Retinal pigment epithelial cell (primary cell): ENCODE results near the gene FBXO42.

Experiments
- DNase-seq: peaks from one replicate; pipeline ENCODE4 v3.0.0-alpha.2; 2010; ENCODE audit warnings: low read depth
- H3K4me3 ChIP-seq: 2 replicates; pipeline ENCODE4 v1.5.1; 2011; ENCODE audit warnings: mild to moderate bottlenecking, low read length, control low read depth, moderate library complexity
- TF ChIP-seq, protein P1 (sequence below): conservative IDR thresholded peaks from 2 replicates; pipeline ENCODE4 v1.5.1; 2011; ENCODE audit warnings: low read depth, low read length, control low read depth, inconsistent platforms

FBXO42 gene

DNA sequence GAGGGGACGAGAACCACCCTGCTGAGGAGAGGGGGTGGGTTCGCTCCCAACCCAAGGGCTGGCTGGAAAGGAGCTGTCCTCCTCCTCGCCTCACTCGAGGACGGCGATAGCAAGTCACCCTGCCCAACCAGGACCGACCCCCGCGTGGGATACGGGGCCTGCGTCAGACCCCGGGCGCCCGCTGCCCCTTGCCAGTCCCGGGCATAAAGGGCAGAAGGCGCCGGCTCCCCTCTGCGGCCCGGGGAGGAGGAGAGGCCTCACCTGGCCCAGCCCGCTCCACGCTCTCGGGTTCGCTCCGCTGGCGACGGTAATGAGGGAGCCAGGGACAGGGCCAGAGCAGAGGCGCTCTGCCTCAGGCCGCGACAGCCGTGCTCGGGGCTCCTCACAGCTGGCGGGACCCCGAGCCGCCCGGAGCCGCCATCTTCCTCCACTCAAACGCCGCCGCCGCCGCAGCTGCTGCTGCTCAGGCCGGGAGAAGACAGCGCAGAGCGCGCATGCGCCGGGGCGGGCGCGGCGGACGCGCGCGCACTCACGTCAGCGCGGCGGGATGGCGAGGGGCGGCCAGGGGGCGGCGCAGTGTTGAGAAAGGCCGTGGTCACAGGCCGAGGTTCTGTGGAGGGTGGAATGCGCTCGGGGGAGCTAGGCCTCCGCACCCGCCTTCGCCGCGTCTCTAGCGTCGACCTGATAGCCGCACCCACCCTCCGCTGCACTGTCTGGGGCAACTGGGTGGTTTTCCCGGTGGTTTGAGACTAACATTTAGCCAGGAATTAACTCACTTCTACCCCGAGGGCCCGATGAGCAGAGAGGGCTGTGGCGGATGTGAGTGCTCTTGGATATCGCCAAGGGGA, at the start of gene FBXO42:
Gene FBXO42, minus strand, starts transcription at position 487 of the 848 bp plus-strand sequence. CDS start 37,062 bp downstream, outside the sequence.
- TF ChIP-seq, protein P1, sequence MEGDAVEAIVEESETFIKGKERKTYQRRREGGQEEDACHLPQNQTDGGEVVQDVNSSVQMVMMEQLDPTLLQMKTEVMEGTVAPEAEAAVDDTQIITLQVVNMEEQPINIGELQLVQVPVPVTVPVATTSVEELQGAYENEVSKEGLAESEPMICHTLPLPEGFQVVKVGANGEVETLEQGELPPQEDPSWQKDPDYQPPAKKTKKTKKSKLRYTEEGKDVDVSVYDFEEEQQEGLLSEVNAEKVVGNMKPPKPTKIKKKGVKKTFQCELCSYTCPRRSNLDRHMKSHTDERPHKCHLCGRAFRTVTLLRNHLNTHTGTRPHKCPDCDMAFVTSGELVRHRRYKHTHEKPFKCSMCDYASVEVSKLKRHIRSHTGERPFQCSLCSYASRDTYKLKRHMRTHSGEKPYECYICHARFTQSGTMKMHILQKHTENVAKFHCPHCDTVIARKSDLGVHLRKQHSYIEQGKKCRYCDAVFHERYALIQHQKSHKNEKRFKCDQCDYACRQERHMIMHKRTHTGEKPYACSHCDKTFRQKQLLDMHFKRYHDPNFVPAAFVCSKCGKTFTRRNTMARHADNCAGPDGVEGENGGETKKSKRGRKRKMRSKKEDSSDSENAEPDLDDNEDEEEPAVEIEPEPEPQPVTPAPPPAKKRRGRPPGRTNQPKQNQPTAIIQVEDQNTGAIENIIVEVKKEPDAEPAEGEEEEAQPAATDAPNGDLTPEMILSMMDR, result peak; percentile 39
- no peak for DNase-seq
- peak within 1 kb of the TSS; percentile 92 for H3K4me3 ChIP-seq

DNA sequence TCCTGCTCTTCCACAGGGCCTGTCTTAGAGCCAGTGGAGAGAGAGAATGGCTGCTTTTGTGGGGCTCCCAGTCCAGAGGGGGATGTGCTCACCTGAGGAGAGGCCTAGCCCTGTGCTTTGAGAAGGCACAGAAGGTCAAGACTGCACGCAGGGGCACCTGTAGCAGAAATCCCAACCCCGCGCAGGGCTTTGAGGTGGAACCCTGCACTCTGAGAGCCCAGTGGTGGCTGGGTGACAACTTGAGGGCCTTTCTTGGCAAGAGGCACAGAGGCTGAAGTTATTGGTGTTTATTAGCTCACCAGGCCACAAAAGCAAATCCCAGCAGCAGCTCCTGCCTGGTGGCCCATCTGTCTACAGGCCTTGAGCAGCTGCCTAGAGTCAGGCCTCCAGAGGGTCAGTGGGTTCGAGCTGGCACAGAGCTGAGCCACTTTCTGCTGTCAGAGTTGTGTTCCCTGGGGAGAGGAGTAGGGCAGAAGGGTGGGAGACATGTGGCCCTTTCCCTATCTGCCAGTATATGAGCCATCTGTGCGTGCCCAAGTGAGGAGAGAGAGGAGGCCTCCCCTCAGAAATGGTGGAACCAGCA, 46.2 kb upstream of the FBXO42 start:
- DNase-seq, result no peak
- H3K4me3 ChIP-seq, result no peak overlapping the region
- TF ChIP-seq, protein P1, result no peak

DNA sequence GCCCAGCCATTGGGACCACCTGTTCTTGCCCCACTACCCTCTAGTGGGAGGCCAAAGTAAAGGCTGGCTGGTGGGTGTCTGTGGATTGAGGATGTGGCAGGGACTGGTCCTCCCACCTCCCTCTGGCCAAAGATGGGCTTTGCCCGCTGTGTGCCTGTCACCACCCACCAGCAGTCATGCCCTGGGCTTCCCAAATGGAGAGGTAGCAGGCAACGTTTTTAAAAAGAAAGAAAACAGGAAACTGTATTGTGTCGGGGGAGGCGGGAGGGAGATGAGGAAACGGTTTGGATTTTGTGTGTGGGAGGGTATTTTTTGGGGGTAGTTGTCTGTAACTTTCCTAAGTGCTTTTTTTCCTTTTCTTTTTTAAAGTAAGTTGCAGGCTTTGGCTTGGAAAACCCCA, 44.8 kb upstream of the FBXO42 start:
- no peak overlapping the region for H3K4me3 ChIP-seq
- TF ChIP-seq, protein P1, result no peak
- no peak for DNase-seq

DNA sequence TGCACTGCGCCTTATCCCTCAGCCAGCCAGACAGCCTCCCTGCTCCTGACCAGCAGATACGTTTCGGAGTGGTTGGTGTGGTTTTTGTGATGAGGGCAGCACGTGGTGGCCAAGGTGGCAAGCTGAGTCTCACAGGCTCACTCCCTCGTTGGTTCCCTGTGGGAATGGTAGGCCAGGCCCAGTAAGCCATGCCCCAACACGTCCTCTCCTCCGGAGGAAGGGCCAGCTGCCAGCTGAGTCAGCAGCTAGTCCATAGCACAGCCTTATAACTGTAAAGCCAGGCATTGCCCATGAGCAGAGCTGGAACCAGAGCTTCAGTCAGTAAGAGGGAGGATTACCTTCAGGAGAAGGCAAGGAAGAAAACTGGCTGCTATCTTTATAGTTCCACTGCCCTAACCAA, 44.3 kb upstream of the FBXO42 start:
- TF ChIP-seq, protein P1, result no peak
- peak; percentile 27 for DNase-seq
- H3K4me3 ChIP-seq, result no peak overlapping the region

DNA sequence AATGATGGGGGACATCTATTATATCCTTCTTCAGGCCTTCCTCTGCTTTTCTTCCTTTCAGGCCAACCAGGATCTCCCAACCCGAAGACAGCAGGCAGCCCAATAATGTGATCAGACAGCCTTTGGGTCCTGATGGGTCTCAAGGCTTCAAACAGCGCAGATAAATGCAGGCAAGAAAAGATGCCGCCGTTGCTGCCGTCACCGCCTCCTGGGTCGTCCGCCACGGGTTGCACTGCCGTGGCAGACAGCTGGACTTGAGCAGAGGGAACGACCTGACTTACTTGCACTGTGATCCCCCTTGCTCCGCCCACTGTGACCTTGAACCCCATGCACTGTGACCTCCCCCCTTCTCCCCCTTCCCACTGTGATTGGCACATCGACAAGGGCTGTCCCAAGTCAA, 42.7 kb upstream of the FBXO42 start:
- TF ChIP-seq, protein P1, result no peak
- DNase-seq, result no peak
- no peak overlapping the region for H3K4me3 ChIP-seq

DNA sequence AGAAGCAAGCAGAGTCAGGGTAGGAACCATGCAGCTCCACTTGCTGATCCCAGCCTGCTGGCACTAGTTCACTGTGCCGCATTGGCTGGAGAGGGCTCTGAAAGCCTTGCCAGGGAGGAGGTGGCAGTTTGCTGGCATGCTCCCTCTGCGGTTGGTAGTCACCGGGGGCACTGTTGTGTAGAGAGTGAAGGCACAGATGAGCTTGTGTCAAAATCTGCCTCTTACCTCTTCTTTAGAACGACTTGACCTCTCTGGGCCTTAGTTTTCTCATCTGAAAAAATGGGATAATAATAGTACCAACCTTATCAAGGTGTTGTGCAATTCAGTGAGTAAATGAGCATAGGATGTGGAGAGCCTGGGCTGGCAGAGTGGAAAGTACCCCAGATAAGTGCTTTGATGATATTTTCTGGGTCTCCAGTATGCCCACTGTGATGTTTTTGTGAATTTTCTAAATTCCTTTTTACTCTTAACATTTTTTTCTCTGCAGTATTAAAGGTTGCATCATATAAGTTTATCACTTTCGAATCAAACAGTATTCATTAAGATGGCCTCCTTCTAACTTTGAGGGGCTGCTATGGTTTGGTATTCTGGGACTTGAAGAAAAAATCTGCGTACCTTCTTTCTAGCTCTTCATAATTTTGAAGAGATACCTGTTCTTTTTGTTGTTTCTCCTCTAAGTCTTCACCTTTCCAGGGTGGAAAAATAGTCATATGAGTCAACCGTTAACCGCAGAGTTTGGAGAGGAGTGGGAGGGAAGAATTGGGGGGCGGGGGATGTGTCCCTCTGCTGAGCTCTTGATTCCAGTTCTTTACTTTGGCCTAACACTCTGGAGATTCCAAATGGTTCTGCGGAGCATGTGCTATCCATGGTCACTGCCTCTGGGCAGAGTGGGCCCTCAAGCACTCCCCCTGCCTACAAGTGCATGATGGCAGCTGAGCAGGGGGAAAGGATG, 41.6 kb upstream of the FBXO42 start:
- DNase-seq, result no peak
- no peak overlapping the region for H3K4me3 ChIP-seq

More for the DNA sequence above, 41.6 kb upstream of the FBXO42 start:
- TF ChIP-seq, protein P1, result no peak
